Lower leg skin (tissue), 3 donors: ENCODE results near the gene ZNF625.

Experiments
- CTCF ChIP-seq, 3 donors: fragments of 450-650 bp; IDR thresholded peaks; one replicate each; pipeline ENCODE4 v1.5.1; 2016; ENCODE audit warnings: antibody characterized with exemption in 3 of 3, mild to moderate bottlenecking in 3 of 3, moderate library complexity in 2 of 3
- POLR2A ChIP-seq, 2 donors: fragments of 450-650 bp; IDR thresholded peaks; one replicate each; pipeline ENCODE4 v1.6.1; 2016 to 2017; ENCODE audit warnings: antibody characterized with exemption in 2 of 2, mild to moderate bottlenecking in 1 of 2, moderate library complexity in 1 of 2

GRCh38 chr19:12111943-12112637 lies 44.4 kb downstream of the ZNF625 start:
- TF ChIP-seq CTCF (IDR thresholded peaks at IDR 0.05) (no peak), POLR2A (IDR thresholded peaks at IDR 0.05) (no peak)
